T47D (cell line): ENCODE measurements around the gene NLGN3.

Experiments used
- DNase-seq, 2 experiments: peaks; one replicate each; pipeline versions ENCODE4 v3.0.0 to v3.0.0-alpha.2; 2011 to 2012; ENCODE audit warnings: low read depth in 1 of 2, low spot score in 1 of 2
- JUND ChIP-seq: IDR thresholded peaks from 2 replicates; pipeline ENCODE4 v1.6.1; 2012; ENCODE audit warnings: low read depth
- in situ Hi-C: cut with HindIII; loops from 2 replicates; pipeline ENCODE4 v1.10.0; 2016; ENCODE audit warnings: low sequenced_read_pairs, low pct_unique_long_range_greater_than_20kb

Gene NLGN3

GRCh38 chrX:71214604-71215337 lies 70.1 kb downstream of the NLGN3 start:
- in situ Hi-C loops = no loop called here
- no peak for DNase-seq
- no peak for TF ChIP-seq JUND

- no peak for TF ChIP-seq JUND
- in situ Hi-C loops = no loop called here
- DNase-seq = no peak
Measured at GRCh38 chrX:71215338-71215912, 70.8 kb downstream of the NLGN3 start.

DNA sequence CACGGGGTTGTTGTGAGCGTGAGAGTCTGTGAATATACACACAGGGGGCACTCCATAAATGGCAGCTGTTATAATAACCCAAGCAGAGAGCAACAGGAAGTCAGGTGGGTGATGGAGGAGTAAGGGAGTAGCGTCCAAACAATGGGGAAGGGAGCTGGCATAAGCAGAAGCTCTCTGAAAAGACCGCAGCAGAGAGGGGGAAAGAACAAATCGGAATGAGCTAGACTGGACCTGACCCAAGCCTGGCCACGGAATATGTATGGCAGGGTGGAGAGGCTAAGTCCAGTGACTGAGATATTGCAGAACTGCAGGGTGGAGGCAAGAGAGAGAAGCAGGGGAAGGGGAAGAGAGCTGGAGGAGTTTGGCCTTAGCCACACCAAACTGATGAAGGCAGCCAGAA lies 71.8 kb downstream of the NLGN3 start:
- in situ Hi-C loops = no loop called here
- no peak for TF ChIP-seq JUND
- DNase-seq = no peak

DNA sequence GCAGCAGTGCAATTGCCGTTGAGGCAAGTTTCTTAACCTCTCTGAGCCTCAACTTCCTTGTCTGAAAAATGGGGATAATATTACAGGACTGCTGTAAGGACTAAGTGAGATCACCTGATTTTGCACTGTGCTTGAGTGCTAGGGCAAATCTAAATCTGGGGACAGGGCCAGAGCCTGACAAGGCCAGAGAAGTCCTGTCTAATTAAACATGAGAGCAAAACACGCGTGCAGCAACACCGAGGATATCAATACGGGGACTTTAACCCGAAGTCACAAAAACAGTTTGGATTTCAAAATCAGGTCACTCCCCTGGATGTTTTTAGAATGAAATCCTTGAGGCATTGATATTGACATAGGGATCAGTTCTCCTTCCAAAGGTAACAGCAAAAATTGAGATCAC lies 72.7 kb downstream of the NLGN3 start:
- no peak for DNase-seq
- in situ Hi-C loops = no loop called here
- no peak for TF ChIP-seq JUND
